Adrenal gland (tissue), 5 donors: Measurements from ENCODE around the gene PLCB1.

ENCODE experiments used
- POLR2A ChIP-seq, 2 donors: fragments of 450-650 bp; IDR thresholded peaks; one replicate each; pipeline ENCODE4 v1.6.1; 2017; ENCODE audit warnings: antibody characterized with exemption in 2 of 2, mild to moderate bottlenecking in 2 of 2, moderate library complexity in 1 of 2
- TF ChIP-seq, protein P1 (sequence below), 6 experiments: fragments of 450-650 bp in 4 of 6; fragments of 200-600 bp in 2 of 6; sonication (generic) in 1 of 6; IDR thresholded peaks; 1 replicate in 5 of 6; 2 replicates in 1 of 6; pipeline versions ENCODE4 v1.5.1 to v1.8.0; 2016 to 2021; ENCODE audit warnings: antibody characterized with exemption in 6 of 6, mild to moderate bottlenecking in 2 of 6, moderate library complexity in 1 of 6
- donor health status: DM: no; HTN: no; CAD: no.

DNA sequence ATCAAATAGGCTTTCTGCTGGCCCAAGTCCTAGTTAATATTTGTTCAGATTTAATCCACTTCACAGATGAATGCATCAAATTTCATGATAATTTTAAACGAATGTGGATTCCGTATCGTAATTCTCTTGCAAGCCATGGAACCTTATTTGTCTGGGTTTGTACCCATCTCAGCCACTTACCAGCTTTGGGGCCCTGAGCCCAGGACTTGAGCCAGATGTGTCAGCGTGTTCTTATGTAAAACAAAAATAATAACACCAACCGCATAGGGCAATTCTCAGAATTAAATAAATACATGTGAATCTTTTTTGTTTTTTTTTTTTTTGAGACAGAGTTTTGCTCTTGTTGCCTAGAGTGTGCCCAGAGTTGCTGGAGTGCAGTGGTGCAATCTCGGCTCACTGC is 654.3 kb downstream of the PLCB1 start:
- TF ChIP-seq, protein P1, sequence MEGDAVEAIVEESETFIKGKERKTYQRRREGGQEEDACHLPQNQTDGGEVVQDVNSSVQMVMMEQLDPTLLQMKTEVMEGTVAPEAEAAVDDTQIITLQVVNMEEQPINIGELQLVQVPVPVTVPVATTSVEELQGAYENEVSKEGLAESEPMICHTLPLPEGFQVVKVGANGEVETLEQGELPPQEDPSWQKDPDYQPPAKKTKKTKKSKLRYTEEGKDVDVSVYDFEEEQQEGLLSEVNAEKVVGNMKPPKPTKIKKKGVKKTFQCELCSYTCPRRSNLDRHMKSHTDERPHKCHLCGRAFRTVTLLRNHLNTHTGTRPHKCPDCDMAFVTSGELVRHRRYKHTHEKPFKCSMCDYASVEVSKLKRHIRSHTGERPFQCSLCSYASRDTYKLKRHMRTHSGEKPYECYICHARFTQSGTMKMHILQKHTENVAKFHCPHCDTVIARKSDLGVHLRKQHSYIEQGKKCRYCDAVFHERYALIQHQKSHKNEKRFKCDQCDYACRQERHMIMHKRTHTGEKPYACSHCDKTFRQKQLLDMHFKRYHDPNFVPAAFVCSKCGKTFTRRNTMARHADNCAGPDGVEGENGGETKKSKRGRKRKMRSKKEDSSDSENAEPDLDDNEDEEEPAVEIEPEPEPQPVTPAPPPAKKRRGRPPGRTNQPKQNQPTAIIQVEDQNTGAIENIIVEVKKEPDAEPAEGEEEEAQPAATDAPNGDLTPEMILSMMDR (IDR thresholded peaks at IDR 0.05) = no peak
- no peak for TF ChIP-seq POLR2A (IDR thresholded peaks at IDR 0.05)
